Ammon's horn (tissue), 1 donor: ENCODE measurements around the gene DET1.
"Not testable (repeated sequence)": the region's sequence is repeated elsewhere in the genome, so short reads cannot be mapped to it uniquely, and the experiment has no call there.

ENCODE experiments used
- DNase-seq: peaks from one replicate; pipeline ENCODE4 v3.0.0-alpha.2; 2016; ENCODE audit warnings: low spot score

The DET1 gene

DNA sequence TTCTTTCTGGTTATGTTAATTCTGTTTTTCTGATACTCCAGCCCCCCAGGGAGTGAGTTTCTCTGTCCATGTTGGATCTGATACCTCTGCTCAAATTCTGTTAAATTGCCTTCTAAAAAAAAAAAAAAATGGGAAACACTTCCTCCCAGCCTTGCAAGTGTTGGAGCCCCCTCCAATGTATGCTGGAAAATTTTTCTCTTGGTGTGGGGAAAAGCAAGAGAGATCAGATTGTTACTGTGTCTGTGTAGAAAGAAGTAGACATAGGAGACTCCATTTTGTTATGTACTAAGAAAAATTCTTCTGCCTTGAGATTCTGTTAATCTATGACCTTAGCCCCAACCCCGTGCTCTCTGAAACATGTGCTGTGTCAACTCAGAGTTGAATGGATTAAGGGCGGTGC, 6.1 kb downstream of the DET1 start:
- not testable (repeated sequence) for DNase-seq

DNA sequence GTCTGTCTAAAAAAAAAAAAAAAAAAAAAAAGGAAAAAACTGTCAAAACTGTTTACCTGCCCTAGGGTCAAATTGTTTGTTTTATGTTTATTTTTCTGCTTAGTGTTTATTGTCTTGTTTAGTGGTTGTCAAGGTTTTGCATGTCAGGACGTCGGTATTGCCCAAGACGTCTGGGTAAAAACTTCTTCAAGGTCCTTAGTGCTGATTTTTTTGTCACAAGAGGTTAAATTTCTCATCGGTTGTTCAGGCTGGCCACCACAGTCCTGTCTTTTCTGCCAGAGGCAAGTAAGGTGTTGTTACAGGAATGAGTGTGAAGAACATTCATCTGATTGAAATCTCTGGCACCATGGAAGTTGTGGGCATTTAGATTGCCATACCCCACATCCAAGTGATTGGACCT, 7.0 kb downstream of the DET1 start:
- no peak for DNase-seq

DNA sequence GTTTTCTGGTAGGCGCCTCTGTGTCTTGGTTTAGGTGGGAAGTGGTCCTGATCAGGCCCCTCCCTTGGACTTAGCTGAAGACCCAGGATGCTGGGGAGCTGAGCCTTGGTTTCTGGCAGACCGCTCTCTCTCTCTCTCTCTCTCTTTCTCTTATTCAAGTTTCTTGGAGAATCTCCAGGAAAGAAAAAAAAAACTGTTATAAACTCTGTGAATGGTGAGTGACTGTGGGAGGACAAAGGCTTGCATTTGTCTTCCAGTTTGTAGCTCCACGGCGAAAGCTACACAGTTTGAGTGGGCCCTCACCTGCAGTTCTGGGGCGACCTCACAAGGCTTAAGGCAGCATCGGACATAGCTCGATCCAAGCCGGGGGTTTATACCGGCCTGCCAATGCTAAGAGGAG, 7.5 kb downstream of the DET1 start:
- DNase-seq, result peak; percentile 18

DNA sequence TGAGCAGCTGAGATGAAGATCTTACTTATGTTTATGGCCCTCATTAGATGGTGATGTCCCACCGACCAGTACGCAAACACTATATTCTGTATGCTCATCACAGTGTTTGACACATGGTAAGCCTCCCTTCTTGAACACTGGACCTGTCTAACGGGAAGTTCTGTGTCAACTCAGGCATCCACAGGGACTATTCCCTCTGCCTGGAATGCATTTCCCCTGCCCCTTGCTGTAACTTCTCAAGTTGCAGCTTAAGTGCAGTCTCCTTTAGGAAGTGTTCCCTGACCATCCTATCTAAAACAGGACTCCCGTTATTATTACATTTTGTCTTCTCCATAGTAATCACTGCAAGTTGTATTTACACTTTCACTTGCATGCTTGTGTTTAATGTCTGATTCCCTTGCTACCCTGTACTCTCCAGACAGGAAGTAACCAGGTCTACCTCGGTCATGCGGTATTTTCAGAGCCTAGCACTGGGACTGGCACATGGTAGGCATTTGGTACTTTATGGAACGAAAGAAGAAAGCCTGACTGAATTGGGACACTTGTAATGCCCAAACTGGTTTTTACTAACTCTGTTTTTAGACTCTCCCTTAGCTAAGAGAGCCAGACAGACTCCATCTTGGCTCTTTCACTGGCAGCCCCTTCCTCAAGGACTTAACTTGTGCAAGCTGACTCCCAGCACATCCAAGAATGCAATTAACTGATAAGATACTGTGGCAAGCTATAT, 8.7 kb downstream of the DET1 start:
- DNase-seq, result no peak

DNA sequence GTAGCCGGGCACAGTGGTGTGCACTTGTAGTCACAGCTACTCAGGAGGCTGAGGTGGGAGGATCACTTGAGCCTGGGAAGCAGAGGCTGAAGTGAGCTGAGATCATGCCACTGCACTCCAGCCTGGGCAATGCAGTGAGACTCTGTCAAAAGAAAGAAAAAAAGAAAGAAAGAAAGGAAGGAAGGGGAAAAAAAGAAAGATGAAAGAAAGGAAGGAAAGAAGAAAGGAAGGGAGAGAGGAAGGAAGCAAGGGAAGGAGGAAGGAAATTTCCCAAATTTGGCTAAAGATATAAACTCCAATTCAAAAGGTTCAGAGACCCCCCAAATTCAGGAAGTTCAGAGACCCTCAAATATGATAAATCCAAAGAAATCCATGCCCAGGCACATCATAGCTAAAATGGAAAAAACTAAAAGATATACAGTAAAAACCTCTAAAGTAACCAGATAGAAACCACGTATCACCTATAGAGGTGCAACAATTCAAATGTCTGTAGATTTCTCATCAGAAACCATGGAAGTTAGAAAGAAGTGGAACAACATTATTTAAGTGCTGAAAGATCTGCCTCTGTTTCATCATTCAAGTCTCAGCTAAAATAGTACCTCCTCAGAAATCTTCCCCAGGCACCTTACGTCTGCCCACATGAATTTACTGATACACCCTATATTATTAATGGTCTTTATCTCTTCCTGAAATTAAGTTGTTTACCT, 10.7 kb downstream of the DET1 start:
- no peak for DNase-seq

DNA sequence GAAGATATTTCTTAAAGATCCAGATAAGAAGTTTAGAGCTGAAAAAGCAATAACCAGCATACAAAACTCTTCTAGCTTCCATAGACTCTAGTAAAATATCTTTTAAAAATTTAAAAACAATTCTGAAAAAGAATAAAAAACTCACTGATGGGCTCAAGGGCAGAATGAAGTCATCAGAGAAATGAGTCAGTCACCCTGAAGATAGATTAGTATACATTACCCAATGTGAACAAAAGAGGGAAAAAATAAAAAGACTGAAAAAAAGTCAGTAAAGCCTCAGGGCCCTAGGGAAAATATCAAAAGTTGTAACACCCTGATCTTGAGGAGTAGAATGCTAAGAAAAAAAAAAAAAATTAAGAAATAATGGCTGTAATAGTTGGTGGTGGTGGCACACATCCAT, 11.4 kb downstream of the DET1 start:
- DNase-seq, result no peak

DNA sequence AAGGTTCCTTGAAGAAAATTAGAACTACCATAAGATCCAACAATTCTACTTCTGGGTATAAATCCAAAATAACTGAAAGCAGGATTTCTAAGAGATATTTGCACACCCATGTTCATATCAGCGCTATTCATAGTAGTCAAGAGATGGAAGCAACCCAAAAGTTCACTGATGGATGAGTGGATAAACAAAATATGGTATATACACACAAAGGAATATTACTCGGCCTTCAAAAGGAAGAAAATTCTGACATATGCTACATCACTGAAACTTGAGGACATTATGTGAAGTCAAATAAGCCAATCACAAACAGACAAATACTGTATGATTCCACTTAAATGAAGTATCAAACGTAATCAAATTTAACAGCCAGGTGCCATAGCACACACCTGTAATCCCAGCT, 13.1 kb downstream of the DET1 start:
- DNase-seq, result no peak

DNA sequence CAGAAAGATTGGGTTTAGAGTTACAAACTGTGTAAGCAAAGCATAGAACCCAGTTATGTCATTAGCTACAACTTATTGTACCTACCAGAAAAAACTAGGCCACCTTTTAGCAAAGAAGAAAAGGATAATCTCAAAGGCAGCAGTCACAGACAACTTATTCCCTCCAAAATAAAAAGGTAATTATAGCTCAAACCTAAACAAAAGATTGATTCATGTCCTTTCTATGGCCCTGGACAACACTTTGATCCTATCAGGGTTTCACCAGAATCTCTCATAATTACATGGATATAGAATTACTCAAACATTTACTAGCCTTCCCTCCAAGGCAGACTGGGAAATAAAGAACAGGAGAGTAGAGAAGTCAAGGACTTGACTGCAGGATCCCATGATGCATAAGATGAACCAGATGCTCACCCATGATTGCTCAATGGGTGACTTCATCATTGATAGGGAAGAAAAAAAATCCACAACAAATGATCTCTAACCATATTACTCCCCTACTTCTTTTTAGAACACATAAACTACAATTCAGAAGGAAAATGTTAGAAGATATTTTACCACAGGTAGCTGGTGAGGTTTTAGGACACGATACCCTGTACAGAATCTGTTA, 17.4 kb downstream of the DET1 start:
- no peak for DNase-seq

DNA sequence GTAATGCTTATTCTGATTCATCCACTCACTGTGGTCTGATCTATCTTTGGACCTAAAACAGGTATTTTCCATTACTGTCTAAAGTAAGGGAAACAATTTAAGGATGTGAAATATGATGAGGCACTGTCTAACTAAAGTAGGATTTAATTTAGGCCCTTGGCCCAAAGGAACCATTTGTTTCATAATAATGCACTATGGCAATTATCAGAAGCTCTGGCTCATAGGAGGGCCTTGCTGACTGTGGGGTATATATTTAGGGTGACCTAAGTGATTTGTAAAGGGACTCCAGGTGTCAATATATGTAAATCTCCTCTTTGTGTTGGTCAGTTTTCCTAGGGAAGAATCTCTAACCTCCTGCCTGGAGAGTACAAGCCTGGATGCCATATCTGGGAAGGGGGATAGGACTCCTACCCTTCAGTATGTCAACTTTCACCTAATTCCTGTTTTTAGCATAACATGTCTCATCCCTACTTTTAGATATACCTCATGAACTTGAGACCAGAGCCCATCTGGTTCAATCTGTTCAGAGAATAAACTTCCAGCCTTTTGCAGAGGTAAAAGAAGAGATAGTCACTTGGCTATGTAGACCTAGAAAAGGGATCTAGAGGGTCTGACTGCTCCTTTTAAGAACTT, 20.1 kb downstream of the DET1 start:
- no peak for DNase-seq

DNA sequence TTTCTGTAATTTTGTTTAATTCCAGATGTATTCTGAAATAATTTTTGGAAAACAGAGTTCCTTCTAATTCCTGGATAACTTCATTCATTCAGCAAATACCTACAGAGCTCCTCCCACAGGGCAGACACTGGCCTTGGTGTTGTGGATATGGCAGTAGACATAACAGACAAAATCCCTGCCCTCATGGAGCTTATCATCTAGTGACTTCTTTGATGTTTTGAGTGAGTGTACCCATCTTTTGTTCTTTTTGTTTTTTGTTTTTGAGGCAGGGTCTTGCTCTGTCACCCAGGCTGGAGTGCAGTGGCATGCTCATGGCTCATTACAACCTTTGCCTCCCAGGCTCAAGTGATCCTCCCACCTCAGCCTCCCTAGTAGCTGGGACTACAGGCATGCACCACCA, 21.1 kb downstream of the DET1 start:
- no peak for DNase-seq

DNA sequence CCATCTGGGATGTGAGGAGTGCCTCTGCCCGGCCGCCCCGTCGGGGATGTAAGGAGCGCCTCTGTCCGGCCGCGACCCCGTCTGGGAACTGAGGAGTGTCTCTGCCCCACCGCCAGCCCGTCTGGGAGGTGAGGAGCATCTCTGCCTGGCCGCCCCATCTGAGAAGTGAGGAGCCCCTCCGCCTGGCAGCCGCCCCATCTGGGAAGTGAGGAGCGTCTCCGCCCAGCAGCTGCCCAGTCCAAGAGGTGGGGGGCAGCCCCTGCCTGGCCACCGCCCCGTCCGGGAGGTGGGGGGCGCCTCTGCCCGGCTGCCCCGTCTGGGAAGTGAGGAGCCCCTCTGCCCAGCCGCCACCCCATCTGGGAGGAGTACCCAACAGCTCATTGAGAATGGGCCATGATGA, 22.4 kb downstream of the DET1 start:
- not testable (repeated sequence) for DNase-seq

DNA sequence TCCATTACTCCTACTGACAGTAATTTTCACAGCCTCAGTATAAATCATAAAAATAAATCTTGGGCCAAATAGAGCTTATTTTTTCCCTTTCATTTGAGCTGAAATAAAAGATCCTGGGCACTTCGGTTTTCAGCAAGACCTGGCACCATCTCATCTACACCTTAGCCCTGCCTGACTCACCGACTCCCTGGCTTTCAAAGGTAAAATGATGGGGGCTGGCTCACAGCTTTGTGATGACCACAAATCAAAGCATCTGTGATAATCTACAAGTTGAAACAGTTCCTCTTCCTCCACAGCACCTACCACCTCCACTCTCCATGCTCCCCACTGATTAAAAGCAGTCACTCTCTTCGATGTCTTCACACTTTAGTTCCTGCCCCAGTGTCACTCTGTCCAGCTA, 27.6 kb downstream of the DET1 start:
- DNase-seq, result no peak

DNA sequence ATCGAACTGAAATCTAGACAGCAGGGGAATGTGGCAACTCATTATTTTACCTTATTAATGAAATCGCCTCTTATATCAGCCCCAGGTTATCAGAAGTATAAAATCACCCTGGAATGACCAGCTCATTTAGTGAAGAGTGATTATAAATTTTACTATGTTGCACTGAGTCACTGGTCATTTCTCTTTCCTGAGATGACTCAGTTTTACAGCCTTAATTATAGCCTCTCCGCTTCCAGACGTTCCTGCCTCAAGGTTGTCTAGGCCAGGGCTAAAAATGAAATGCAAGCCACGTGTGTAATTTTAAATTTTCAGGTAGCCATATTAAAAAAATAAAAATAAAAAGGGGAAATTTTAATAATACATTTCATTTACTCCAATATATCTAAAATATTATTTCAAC, 33.3 kb downstream of the DET1 start:
- no peak for DNase-seq

DNA sequence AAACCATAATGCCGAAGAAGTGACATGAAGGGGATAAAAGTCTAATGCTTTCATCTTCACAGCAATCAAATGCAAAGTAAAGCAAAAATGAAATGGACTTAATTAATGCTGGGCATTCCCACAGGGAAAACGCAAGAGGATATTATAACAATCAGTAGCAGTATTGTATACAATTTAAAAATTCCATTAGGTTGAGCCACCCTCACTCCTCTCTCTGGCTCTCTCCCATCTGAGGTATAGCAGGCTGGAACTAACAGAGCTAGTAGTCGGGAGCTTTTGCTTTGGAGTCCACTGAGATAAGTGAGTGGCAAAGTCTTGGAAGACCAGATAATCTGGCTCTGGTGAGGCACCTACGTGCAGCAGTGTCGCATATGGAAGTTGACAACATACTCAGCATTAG, 33.9 kb downstream of the DET1 start:
- DNase-seq, result no peak

DNA sequence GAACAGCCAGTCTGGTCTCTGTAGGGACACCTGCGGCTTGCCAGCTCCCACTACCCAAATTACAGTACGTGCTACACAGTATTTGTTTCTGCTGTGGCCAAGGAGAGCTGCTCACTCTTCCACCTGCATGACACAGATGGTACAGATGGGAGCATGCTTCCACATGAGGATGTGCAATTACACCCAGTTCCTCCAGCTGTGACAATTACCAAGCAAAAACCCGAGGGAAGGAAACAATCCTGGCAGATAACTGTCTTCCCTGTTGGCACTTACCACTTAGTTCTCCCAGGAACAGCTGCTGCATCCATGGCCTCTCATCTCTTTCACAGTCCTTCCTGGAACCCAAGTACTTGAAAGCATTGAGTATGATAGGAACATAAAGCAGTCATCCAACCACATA, 34.4 kb downstream of the DET1 start:
- DNase-seq, result no peak

DNA sequence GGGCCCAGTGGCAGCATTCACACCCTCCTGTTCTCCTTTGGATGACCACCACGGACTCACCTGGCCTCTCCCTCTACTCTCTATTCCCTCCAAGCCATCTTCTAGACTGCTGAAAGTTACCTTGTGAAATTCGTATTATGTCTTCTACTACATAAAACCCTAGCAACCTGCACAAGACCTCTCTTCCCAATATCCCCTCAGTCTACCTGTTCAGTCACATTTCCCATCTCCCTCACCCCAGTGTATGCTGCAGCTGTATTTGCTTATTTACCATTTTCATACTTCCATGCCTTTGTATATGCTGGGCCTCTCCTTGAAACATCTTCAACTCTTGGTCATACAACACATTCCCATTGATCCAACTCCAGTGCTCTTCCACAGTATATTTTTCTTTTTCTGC, 35.3 kb downstream of the DET1 start:
- DNase-seq, result no peak

DNA sequence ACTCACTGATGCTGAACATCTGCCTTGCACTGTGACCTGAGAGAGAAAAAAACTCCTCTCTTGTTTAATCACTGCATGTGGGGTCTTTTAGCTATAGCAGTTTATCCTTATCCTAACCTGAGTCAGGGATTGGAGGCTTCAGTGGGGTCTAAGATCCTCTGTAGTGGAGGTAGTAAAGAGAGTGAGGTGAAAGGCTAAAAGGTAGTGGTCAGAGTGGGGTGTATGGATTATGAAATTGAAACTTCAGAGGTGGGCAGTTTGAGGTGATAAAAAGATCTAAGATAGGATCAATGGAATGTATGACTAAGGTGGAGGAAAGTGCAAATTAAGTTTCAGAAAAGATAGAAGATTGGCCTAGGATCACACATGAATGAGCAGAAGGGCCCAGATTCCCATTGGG, 36.5 kb downstream of the DET1 start:
- DNase-seq, result no peak

DNA sequence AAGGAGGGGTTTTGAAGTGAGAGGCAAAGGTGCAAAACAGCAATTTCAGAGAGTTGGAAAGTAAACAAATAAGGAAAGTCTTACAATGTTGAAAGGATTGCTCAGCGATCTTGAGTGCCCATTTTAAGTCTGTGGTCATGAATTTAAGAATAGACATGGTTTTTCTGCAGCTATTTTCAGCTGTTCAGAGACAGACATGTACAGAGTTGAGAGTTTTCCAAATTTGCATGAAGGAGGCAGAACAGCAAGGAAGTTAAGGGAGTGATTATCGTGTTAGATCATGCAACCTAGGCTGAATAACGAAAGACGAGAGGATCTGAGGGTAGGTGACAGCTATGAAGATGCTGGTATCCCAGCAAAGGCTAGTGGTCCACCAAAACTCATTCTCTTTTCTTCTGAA, 37.2 kb downstream of the DET1 start:
- DNase-seq, result no peak

DNA sequence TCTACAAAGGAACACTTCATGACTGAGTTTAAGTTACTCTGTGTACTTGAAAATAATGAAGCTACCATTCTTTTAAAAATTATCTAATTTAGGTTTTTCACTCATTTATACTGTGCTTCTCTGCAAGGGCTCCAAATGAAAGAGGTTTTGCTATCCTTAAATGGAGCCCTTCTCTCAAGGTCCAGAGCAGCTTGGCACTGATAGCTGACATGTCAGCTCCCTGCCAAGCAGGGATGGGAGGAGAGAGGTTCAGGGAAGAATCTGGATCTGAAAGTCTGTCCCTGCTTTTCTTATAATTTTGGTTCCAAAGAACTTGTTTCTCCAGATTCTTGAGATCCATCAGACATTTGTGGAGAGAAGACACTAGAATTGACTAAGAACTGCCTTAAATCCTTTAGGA, 39.9 kb downstream of the DET1 start:
- DNase-seq, result no peak

DNA sequence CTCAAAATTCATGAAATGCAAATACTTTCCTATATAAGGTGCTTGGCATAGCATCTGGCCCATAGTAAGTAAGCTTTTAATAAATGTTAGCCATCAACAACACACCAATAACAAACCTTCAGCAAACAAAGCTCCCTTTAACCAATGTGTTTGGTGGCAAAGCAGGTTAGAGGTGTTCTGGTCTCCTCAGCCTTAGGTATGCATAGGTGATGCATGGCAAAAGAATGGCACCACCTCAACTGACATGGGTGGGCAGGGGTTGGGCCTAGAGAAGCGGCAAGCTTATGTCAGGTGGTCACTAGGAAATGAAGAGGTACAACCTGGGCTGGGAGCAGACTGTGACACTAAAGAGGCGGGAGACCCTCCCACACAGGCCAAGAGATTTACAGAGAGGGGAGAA, 40.8 kb downstream of the DET1 start:
- no peak for DNase-seq

DNA sequence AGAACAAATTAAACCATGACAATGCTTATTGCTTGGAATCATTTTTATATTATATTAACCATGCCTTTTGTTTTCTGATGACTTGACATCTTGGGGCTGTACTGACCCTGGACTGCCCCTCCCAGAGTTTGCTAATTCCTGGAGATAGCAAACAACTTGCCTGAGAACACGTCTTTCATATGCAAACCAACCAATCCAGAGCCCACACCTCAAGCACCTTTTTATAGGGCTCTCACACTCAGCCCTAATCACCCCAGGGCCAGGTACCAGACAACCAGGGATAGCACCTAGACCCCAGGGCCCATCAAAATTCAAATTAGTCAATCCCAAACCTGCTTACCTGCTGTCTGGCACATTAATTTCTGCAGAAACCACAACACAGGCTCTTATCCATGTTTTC, 42.0 kb downstream of the DET1 start:
- no peak for DNase-seq

DNA sequence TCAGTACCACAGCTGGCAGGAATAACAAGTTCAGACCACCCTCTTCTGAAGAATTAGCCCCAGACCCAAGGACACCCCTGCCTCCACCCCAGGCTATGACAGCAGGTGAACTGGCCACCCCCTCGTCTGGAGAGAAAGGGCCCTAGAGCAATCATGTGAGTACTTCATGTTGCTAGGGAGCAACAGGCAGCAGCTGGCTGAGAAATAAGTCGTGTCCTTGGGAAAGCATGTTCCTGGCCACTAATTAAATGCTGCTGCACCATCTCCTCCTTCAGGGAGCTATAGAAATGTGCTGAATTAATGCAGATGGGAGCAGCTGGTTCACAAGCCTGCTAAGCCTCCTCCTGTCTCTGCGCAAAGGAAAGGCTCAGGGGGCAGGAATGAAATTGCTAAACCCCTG, 47.5 kb downstream of the DET1 start:
- no peak for DNase-seq

DNA sequence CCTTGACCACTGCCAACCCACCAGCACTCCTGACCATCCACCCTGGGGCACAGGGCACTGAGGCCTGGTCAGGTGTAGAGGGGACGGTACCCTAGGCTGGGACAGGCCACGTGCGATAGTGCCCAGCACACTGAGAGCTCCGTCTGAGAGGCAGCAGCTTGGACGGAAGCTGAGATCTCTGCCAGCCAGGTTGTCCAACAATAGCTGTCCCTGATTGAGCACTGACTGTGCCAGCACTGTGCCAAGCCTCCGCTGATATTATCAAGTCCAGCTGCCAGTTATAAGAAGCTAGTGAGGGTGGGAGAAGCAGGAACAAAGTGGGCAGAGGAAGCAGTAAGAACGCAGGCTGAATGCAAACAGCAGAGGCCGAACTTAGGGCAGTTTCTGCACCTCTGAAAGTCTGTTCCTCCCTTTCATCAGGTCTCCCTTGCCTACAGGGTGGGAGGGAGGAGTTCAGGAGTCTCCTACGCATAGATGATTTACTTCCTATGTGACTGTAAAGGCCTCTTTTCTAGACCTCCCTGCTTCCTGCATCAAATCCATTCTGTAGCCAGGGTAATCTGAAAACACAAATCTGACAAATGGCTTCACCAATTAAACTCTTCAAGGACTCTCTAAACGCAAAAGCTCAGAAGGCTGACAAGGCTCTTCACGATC, 49.2 kb downstream of the DET1 start:
- no peak for DNase-seq
